CD4-positive, alpha-beta T cell treated with Interleukin-6 for 4 hours (primary cell): ENCODE results near the gene SH3RF2.
"Not testable (repeated sequence)": the region's sequence is repeated elsewhere in the genome, so short reads cannot be mapped to it uniquely, and the experiment has no call there.

ENCODE experiments used
- DNase-seq: peaks from one replicate; pipeline ENCODE4 v3.0.0-alpha.2; 2020; ENCODE audit warnings: mixed read lengths

Gene SH3RF2, protein sequence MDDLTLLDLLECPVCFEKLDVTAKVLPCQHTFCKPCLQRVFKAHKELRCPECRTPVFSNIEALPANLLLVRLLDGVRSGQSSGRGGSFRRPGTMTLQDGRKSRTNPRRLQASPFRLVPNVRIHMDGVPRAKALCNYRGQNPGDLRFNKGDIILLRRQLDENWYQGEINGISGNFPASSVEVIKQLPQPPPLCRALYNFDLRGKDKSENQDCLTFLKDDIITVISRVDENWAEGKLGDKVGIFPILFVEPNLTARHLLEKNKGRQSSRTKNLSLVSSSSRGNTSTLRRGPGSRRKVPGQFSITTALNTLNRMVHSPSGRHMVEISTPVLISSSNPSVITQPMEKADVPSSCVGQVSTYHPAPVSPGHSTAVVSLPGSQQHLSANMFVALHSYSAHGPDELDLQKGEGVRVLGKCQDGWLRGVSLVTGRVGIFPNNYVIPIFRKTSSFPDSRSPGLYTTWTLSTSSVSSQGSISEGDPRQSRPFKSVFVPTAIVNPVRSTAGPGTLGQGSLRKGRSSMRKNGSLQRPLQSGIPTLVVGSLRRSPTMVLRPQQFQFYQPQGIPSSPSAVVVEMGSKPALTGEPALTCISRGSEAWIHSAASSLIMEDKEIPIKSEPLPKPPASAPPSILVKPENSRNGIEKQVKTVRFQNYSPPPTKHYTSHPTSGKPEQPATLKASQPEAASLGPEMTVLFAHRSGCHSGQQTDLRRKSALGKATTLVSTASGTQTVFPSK

DNA sequence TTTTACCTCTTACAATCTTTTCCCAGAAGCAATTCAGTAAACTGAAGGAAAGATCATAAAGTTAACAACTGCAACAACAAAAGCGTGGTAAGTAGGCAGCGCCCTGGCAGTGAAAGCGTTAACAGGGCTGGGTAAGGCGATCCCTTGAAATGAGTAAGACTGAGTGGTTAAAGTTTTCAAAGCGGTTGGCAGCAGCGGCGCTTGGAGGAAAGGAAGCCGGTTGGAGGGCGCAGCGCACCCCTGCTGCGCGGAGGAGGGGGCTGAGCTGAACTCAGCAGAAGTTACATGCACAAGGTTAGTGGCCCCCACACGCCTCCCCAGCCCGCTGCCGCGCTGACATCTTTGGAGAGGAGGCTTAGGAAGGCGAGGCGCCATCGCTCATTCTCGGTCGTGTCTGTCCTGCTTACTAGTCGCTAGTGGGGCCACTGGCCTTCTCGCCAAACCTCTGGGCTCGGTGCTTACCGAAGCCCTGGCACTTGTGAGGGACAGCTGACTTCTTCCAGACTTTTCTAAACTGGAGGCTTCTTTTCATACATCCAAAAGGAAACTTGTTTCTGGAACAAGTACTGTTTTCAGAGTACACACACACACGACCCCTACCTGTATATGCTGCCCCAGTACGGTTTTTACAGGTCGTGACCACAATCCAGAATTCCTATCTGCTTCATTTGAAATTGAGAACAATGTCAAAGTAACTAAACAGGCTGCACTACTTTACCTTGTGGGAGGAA, at the start of gene SH3RF2:
Gene SH3RF2, plus strand, starts transcription at position 178 of the 731 bp plus-strand sequence. CDS start 1,351 bp downstream, outside the sequence.
- DNase-seq, result no peak

- DNase-seq, result no peak
Observed at GRCh38 chr5:145887217-145887616, 49.2 kb upstream of the SH3RF2 start.

DNA sequence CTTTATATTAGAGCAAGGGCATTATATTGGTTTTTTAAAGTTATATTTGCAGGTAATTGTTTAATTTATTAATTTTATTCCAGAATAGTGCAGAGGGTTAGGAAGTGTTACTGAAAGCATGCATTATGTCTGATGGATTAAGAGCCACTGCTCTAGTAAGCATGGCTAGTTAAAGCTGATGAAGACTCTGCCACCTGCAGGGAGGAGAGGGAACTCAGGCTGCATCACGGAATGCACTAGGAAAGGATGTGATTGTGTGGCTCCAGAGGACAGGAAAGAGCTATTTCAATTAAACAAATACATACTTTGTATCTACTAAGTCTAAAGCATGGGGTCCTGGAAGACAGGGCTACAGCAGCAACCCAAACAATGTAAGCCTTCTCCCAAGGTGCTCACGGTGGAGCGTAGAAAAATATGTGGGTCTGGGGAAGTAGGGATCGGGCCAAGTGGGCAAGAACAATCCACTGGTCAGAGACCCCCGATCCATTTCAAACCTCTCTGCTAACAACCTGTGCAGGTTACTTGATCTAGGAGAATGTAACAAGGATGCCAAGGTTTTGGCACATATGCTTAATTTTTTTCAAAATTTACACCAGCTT, 48.3 kb upstream of the SH3RF2 start:
- no peak for DNase-seq

- DNase-seq, result no peak
Observed at GRCh38 chr5:145889611-145890010, 46.8 kb upstream of the SH3RF2 start.

- DNase-seq, result not testable (repeated sequence)
Observed at GRCh38 chr5:145891378-145891777, 45.0 kb upstream of the SH3RF2 start.

DNA sequence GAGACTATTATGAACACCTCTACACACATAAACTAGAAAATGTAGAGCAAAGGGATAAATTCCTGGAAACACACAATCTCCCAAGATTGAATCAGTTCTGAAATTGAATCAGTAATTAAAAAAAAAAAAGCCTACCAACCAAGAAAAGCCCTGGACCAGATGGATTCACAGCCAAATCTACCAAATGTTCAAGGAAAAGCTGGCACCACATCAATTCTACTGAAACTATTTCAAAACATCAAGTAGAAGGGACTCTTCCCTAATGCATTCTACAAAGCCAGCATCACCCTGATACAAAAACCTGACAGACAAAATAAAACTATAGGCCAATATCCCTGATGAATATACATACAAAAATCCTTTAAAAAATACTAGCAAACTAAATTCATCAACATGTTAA, 38.2 kb upstream of the SH3RF2 start:
- DNase-seq, result no peak

DNA sequence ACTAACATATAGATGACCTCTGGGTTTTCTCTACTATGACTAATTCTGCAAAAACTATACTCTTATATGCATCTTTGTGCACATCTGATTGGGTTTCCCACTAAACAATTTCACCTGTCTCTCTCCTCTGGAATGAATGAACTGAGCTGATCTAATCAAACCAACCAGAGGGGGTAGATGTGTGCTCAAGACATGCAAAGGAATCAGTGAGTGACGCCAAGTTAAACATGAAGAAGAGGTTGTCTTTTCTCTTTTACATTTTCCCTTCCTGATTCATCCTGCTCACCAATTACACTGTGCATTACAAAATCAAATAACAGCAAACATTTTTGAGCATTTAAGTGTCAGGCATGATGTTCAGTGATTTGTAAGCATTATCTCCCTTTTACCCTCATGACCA, 34.0 kb upstream of the SH3RF2 start:
- no peak for DNase-seq

DNA sequence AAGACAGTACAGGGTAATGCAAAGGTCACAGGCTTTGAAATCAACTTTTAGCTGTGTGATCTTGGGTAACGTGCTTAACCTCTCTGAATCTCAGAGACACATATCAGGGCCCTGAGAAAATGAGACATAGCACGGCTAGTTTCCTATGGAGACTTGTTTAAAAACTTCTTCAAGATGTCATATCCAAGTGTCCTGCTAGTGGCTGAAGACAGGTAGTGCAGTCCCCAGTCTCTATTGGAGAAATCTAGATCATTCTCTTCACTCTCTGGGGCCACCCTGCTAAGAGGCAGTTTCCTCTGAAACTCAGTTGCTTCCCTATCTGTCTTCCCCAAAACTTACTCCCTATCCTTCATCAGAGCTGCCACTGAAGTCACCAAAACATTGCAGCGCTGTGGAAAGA, 33.3 kb upstream of the SH3RF2 start:
- DNase-seq, result no peak

- DNase-seq, result no peak
Observed at GRCh38 chr5:145903867-145904266, 32.5 kb upstream of the SH3RF2 start.

GRCh38 chr5:145904743-145905142, 31.6 kb upstream of the SH3RF2 start:
- DNase-seq, result no peak

- no peak for DNase-seq
Observed at GRCh38 chr5:145906401-145906800, 30.0 kb upstream of the SH3RF2 start.

GRCh38 chr5:145908206-145908960, 28.0 kb upstream of the SH3RF2 start:
- no peak for DNase-seq

GRCh38 chr5:145911164-145911563, 25.2 kb upstream of the SH3RF2 start:
- DNase-seq, result no peak

DNA sequence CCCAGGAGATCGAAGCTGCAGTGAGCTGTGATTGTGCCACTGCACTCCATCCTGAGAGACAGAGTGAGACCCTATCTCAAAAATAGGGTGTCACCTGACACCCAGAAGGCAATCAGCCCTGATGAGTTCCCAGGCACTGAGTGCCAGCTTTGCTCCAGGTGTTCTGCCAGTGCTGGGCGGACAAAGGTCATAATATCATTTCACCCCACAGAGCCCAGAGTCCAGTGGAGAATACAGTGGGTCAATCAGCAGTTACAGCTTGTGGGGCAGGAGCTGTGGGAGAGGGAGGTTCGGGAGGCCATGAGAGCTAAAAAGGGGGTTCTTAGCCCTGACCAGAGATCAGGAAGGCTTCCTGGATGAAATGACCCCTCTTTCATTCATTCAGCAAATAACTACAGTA, 24.4 kb upstream of the SH3RF2 start:
- DNase-seq, result no peak

- DNase-seq, result no peak
Observed at GRCh38 chr5:145912594-145912993, 23.8 kb upstream of the SH3RF2 start.

DNA sequence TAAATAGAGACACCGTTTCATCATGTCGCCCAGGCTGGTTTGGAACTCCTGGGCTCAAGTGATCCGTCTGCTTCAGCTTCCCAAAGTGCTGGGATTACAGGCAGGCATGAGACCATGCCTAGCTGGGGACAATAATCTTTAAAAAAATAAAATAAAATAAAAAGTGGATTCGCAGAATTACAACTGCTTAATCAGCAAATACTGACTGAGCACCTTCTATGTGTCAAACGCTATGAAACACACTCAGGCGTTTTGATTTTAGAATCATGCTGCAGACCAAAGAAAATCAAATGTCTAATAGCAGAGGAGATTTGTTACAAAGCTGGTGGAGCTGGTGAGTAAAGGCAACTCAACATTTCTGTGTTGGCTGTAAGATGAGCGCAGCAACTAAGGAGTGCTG, 22.7 kb upstream of the SH3RF2 start:
- DNase-seq, result no peak

DNA sequence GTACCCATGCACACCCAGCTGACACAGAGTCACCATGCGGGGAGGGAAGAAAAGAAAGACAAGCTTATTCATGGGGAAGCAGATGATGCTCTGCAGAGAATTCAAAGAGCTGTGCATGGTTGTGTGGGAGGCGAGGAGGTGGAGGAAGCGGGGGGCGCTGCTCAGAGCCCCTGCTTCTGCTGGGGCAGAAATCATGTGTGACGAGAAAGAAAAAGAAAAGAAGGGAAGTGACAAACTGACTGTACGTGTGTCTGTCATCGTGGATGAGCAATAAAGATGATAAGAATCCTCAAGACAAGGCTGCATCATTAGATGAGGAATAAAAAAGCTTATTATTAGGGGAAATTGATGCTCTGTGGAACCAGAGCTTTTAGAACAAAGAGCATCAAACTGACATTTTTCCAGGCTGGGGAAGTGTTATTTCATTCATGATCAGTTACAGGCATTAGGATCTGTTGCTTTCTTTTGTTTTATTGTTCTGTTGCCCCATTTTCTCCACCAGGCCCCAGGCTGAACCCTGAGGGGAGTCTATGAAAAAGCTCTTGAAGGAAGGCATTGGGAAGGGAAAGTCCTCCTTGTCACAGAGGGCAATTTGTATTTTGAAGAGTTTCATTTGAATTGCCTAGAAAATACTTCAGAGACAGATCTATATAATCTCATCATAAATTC, 20.3 kb upstream of the SH3RF2 start:
- no peak for DNase-seq

DNA sequence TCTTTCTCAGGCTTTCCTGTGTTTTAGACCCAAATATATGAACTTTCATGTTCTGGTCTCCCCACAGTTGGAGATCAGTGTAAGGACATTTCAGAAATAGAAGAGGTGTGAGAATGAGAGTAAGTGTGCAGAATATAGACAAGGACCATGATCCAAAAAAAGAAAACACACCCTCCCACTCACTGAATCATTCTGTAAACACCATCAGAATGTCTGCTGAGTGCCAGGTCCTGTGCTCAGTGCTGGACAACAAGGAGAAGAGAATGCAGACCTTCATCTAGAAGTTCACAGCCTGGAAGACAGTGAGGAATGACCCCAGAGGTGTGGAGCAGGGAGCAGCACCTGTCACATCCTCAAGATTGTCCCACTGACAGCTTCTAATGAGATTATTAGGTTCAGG, 19.1 kb upstream of the SH3RF2 start:
- no peak for DNase-seq

GRCh38 chr5:145918397-145918796, 18.0 kb upstream of the SH3RF2 start:
- DNase-seq, result no peak

- no peak for DNase-seq
Observed at GRCh38 chr5:145919413-145919812, 17.0 kb upstream of the SH3RF2 start.

DNA sequence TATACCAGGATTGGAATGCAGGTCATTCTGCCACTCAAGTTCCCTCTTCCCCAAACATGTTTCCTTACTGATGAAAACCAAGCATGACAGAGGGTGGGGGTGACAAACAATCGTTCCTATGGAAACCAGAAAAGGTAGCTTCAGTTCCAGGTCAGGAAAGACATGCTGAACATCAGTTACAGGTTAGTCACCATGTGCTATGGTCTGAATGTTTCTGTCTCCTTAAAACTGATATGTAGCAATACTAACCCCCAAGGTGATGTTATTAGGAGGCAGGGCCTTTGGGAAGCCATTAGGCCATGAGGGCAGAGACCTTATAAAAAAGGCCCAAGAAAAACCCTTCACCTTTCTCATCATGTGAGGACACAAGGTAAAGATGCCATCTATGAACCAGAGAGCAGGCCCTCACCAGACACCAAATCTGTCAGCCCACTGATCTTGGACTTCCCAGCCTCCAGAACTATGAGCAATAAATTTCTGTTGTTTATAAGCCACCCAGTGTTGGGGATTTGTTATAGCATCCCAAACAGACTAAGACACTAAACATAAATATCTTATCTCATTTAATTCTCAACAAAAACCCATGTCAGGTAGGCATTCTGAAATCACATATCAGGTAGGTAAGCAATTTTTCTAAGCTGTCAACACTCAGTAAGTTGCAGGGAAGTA, 15.7 kb upstream of the SH3RF2 start:
- DNase-seq, result no peak
